OCI-LY1 (cell line): ENCODE measurements around the gene NXPE2.
"Not testable (repeated sequence)": the region's sequence is repeated elsewhere in the genome, so short reads cannot be mapped to it uniquely, and the experiment has no call there.

Experiments used
- H2AFZ ChIP-seq: fragments of 200-600 bp; sonication (generic), shearing (Covaris generic); 2 replicates; pipeline ENCODE4 v1.6.0; 2014; ENCODE audit warnings: antibody characterized with exemption, mild to moderate bottlenecking, low read length
- H3F3A ChIP-seq: fragments of 200-600 bp; sonication (generic), shearing (Covaris generic); 2 replicates; pipeline ENCODE4 v1.6.0; 2014; ENCODE audit warnings: mild to moderate bottlenecking, antibody characterized with exemption, low read length, moderate library complexity; ENCODE audit not compliant: insufficient read depth
- H3K27ac ChIP-seq: fragments of 200-600 bp; sonication (generic); 2 replicates; pipeline ENCODE4 v1.5.1; 2014; ENCODE audit warnings: low read length, mixed run types, mild to moderate bottlenecking, low read depth; ENCODE audit not compliant: poor library complexity, severe bottlenecking
- H3K27me3 ChIP-seq: fragments of 200-600 bp; sonication (generic); 2 replicates; pipeline ENCODE4 v1.6.0; 2014; ENCODE audit warnings: antibody characterized with exemption, mild to moderate bottlenecking, low read length, moderate library complexity; ENCODE audit not compliant: insufficient read depth
- H3K36me3 ChIP-seq: fragments of 200-600 bp; sonication (generic); 2 replicates; pipeline ENCODE4 v1.6.1; 2014; ENCODE audit warnings: mild to moderate bottlenecking, antibody characterized with exemption, low read length, moderate library complexity, mixed read lengths; ENCODE audit not compliant: insufficient read depth
- H3K4me1 ChIP-seq: fragments of 200-600 bp; sonication (generic); 2 replicates; pipeline ENCODE4 v1.5.1; 2014; ENCODE audit warnings: mild to moderate bottlenecking, low read length, moderate library complexity; ENCODE audit not compliant: insufficient read depth, severe bottlenecking
- H3K4me2 ChIP-seq: fragments of 200-600 bp; sonication (generic), shearing (Covaris generic); 2 replicates; pipeline ENCODE4 v1.6.1; 2014; ENCODE audit warnings: low read length
- H3K4me3 ChIP-seq: fragments of 200-600 bp; sonication (generic); 2 replicates; pipeline ENCODE4 v1.5.1; 2014; ENCODE audit warnings: low read length, low read depth, mild to moderate bottlenecking, mixed read lengths; ENCODE audit not compliant: poor library complexity, severe bottlenecking
- H3K79me2 ChIP-seq: fragments of 200-600 bp; shearing (Covaris generic); 2 replicates; pipeline ENCODE4 v1.6.1; 2016; ENCODE audit warnings: mixed run types, low read length, mixed read lengths; ENCODE audit not compliant: insufficient read depth
- H3K9ac ChIP-seq: fragments of 200-600 bp; sonication (generic), shearing (Covaris generic); 2 replicates; pipeline ENCODE4 v1.6.1; 2014; ENCODE audit warnings: mild to moderate bottlenecking, low read length, mixed read lengths
- H3K9me2 ChIP-seq: fragments of 200-600 bp; sonication (generic), shearing (Covaris generic); 2 replicates; pipeline ENCODE4 v1.6.1; 2014; ENCODE audit warnings: low read depth, mild to moderate bottlenecking, low read length, mixed read lengths
- H3K9me3 ChIP-seq: fragments of 200-600 bp; shearing (Covaris generic); 2 replicates; pipeline ENCODE4 v1.6.1; 2014; ENCODE audit warnings: low read length, mixed read lengths
- H4K20me1 ChIP-seq: fragments of 200-600 bp; sonication (generic), shearing (Covaris generic); 2 replicates; pipeline ENCODE4 v1.6.0; 2016; ENCODE audit warnings: mild to moderate bottlenecking, low read length; ENCODE audit not compliant: insufficient read depth
- CTCF ChIP-seq: fragments of 200-600 bp; sonication (generic), shearing (Covaris generic); IDR thresholded peaks from 2 replicates; pipeline ENCODE4 v1.5.1; 2017; ENCODE audit warnings: mild to moderate bottlenecking, antibody characterized with exemption, low read length, moderate library complexity, mixed read lengths
- EZH2 ChIP-seq: fragments of 200-600 bp; sonication (generic), shearing (Covaris generic); IDR thresholded peaks from 2 replicates; pipeline ENCODE4 v1.8.0; 2017; ENCODE audit warnings: borderline replicate concordance, mixed run types, mild to moderate bottlenecking, antibody characterized with exemption, low read length, moderate library complexity, mixed read lengths

NXPE2 gene

GRCh38 chr11:114678125-114679036, at the start of gene NXPE2:
TSS of gene NXPE2 (plus strand) at chr11:114678527. CDS start at chr11:114678576, 49 bp downstream.
- no peak for TF ChIP-seq CTCF
- no peak for TF ChIP-seq EZH2

GRCh38 chr11:114631445-114631965, 46.8 kb upstream of the NXPE2 start:
- not testable (repeated sequence) for H2AFZ ChIP-seq, H4K20me1 ChIP-seq, H3K9me2 ChIP-seq, H3K79me2 ChIP-seq, H3F3A ChIP-seq, H3K4me2 ChIP-seq, H3K9ac ChIP-seq, H3K4me1 ChIP-seq, H3K36me3 ChIP-seq, H3K27ac ChIP-seq, H3K9me3 ChIP-seq, H3K4me3 ChIP-seq, H3K27me3 ChIP-seq

More at GRCh38 chr11:114678125-114679036, at the start of gene NXPE2:
- no peak within 1 kb of the TSS for H3K9ac ChIP-seq
- H3K36me3 ChIP-seq = no peaks in the 10 kb centered on the region
- H3K79me2 ChIP-seq = no peaks in the 10 kb centered on the region
- no peaks in the 10 kb centered on the region for H3K27me3 ChIP-seq
- no peak within 1 kb of the TSS for H3K4me2 ChIP-seq
- H4K20me1 ChIP-seq = no peaks in the 10 kb centered on the region
- no peak within 1 kb of the TSS for H3K27ac ChIP-seq
- H2AFZ ChIP-seq = no peak within 1 kb of the TSS
- H3K9me2 ChIP-seq = no peaks in the 10 kb centered on the region
- no peaks in the 10 kb centered on the region for H3K9me3 ChIP-seq
- H3F3A ChIP-seq = no peaks in the 10 kb centered on the region
- no peaks in the 10 kb centered on the region for H3K4me1 ChIP-seq
- no peak within 1 kb of the TSS for H3K4me3 ChIP-seq

GRCh38 chr11:114639440-114639839, 38.9 kb upstream of the NXPE2 start:
- not testable (repeated sequence) for H3K36me3 ChIP-seq, H3K79me2 ChIP-seq, H3K4me1 ChIP-seq, H3K9me2 ChIP-seq, H3K4me2 ChIP-seq, H3K9ac ChIP-seq, H4K20me1 ChIP-seq, H3K4me3 ChIP-seq, H3K9me3 ChIP-seq, H2AFZ ChIP-seq, H3F3A ChIP-seq, H3K27ac ChIP-seq, H3K27me3 ChIP-seq

- H3K9me2 ChIP-seq = no peaks in the 10 kb centered on the region
- H2AFZ ChIP-seq = no peak overlapping the region
- no peaks in the 10 kb centered on the region for H3F3A ChIP-seq
- H3K4me1 ChIP-seq = no peaks in the 10 kb centered on the region
- no peaks in the 10 kb centered on the region for H3K9me3 ChIP-seq
- no peak overlapping the region for H3K9ac ChIP-seq
- H3K4me2 ChIP-seq = no peak overlapping the region
- no peak overlapping the region for H3K27ac ChIP-seq
- no peak overlapping the region for H3K4me3 ChIP-seq
- H3K27me3 ChIP-seq = no peaks in the 10 kb centered on the region
- H3K36me3 ChIP-seq = no peaks in the 10 kb centered on the region
- no peaks in the 10 kb centered on the region for H4K20me1 ChIP-seq
- H3K79me2 ChIP-seq = no peaks in the 10 kb centered on the region
- TF ChIP-seq EZH2 (no peak), CTCF (no peak)
These were observed 27.7 kb upstream of the NXPE2 start for GRCh38 chr11:114650661-114651060.
